ENCODE data around the gene TCF3. TPM values are rescaled to one million over a fixed set of nuclear protein-coding genes. Genes with fewer than 3 reads are reported as not detected.

Gene TCF3
- total and polyA plus RNA-seq, 4 donors = 5.2 to 119 (median 12.8) TPM

GRCh38 chr19:1587872-1588271, 64.5 kb downstream of the TCF3 start:
- 24% methylated on average over 9 of the region's 9 CpGs for WGBS
- Histone ChIP-seq H3K4me1 (ENCODE audit: control insufficient read depth in 4 of 4, insufficient read depth in 4 of 4, low read length in 3 of 4) (peaks cover 13 to 38% (median 27%) of the 10 kb centered on the region in 4 donors), H3K27me3 (ENCODE audit: control insufficient read depth in 4 of 4, insufficient read depth in 4 of 4, low read length in 3 of 4) (no peaks in the 10 kb centered on the region), H3K4me3 (ENCODE audit: low read depth in 1 of 3, low read length in 3 of 3) (no peak overlapping the region), H3K9me3 (ENCODE audit: control insufficient read depth in 4 of 4, low read length in 3 of 4) (no peaks in the 10 kb centered on the region), H3K27ac (ENCODE audit: low read depth in 1 of 2, low read length in 2 of 2) (peak overlapping the region; percentile 9 to 58), H3K9ac (ENCODE audit: low read depth in 1 of 2, low read length in 2 of 2) (peak overlapping the region; percentile 50 to 53), H3K36me3 (ENCODE audit: control insufficient read depth in 4 of 4, insufficient read depth in 3 of 4, low read depth in 1 of 4, low read length in 3 of 4) (peaks cover 0 to 6% (median 6%) of the 10 kb centered on the region in 4 donors)
- DNase-seq (ENCODE audit: low spot score) = no peak
- TF ChIP-seq, protein P1, sequence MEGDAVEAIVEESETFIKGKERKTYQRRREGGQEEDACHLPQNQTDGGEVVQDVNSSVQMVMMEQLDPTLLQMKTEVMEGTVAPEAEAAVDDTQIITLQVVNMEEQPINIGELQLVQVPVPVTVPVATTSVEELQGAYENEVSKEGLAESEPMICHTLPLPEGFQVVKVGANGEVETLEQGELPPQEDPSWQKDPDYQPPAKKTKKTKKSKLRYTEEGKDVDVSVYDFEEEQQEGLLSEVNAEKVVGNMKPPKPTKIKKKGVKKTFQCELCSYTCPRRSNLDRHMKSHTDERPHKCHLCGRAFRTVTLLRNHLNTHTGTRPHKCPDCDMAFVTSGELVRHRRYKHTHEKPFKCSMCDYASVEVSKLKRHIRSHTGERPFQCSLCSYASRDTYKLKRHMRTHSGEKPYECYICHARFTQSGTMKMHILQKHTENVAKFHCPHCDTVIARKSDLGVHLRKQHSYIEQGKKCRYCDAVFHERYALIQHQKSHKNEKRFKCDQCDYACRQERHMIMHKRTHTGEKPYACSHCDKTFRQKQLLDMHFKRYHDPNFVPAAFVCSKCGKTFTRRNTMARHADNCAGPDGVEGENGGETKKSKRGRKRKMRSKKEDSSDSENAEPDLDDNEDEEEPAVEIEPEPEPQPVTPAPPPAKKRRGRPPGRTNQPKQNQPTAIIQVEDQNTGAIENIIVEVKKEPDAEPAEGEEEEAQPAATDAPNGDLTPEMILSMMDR (IDR thresholded peaks at IDR 0.05; ENCODE audit: low read depth, low read length, missing input control) = no peak
- TF ChIP-seq SP1 (IDR thresholded peaks at IDR 0.05) (peak; percentile 78), FOXA2 (IDR thresholded peaks at IDR 0.05) (no peak), RXRA (IDR thresholded peaks at IDR 0.05) (peak; percentile 47), RAD21 (IDR thresholded peaks at IDR 0.05) (no peak), HNF4G (IDR thresholded peaks at IDR 0.05) (peak; percentile 73), REST (IDR thresholded peaks at IDR 0.05) (peak; percentile 30), HNF4A (conservative IDR thresholded peaks at IDR 0.05) (peak; percentile 89 to 93)

DNA sequence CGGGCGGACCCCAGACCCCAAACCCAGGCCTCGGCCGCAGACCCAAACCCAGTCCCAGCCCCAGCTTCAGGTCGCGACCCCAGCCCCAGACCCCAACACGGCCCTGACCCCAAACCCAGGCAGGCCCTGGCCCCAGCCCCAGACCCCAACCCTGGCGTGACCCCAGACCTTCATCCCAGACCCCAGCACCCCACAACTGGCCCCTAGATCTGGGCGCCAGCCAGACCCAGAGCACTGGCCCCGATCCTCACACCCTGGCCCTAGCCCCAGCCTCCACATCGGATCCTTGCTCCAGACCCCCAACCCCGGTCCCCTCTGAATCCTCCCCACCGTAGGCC, 67.2 kb downstream of the TCF3 start:
- Histone ChIP-seq H3K27me3 (ENCODE audit: control insufficient read depth in 4 of 4, insufficient read depth in 4 of 4, low read length in 3 of 4) (no peaks in the 10 kb centered on the region), H3K4me1 (ENCODE audit: control insufficient read depth in 4 of 4, insufficient read depth in 4 of 4, low read length in 3 of 4) (peaks cover 6 to 25% (median 16%) of the 10 kb centered on the region in 4 donors), H3K4me3 (ENCODE audit: low read depth in 1 of 3, low read length in 3 of 3) (no peak overlapping the region), H3K9me3 (ENCODE audit: control insufficient read depth in 4 of 4, low read length in 3 of 4) (no peaks in the 10 kb centered on the region), H3K9ac (ENCODE audit: low read depth in 1 of 2, low read length in 2 of 2) (no peak overlapping the region), H3K27ac (ENCODE audit: low read depth in 1 of 2, low read length in 2 of 2) (no peak overlapping the region), H3K36me3 (ENCODE audit: control insufficient read depth in 4 of 4, insufficient read depth in 3 of 4, low read depth in 1 of 4, low read length in 3 of 4) (peaks cover 4 to 25% (median 11%) of the 10 kb centered on the region in 4 donors)
- DNase-seq (ENCODE audit: low spot score) = no peak
- WGBS = 95% methylated on average over 13 of the region's 13 CpGs
- TF ChIP-seq YY1 (IDR thresholded peaks at IDR 0.05) = no peak
- no peak for TF ChIP-seq REST (IDR thresholded peaks at IDR 0.05)
- no peak for TF ChIP-seq SP1 (IDR thresholded peaks at IDR 0.05)
- TF ChIP-seq TAF1 (conservative IDR thresholded peaks at IDR 0.05) = no peak
- TF ChIP-seq HNF4G (IDR thresholded peaks at IDR 0.05) = no peak
- no peak for TF ChIP-seq NR2F2 (IDR thresholded peaks at IDR 0.05)
- no peak for TF ChIP-seq JUND (IDR thresholded peaks at IDR 0.05)
- TF ChIP-seq, protein P2, sequence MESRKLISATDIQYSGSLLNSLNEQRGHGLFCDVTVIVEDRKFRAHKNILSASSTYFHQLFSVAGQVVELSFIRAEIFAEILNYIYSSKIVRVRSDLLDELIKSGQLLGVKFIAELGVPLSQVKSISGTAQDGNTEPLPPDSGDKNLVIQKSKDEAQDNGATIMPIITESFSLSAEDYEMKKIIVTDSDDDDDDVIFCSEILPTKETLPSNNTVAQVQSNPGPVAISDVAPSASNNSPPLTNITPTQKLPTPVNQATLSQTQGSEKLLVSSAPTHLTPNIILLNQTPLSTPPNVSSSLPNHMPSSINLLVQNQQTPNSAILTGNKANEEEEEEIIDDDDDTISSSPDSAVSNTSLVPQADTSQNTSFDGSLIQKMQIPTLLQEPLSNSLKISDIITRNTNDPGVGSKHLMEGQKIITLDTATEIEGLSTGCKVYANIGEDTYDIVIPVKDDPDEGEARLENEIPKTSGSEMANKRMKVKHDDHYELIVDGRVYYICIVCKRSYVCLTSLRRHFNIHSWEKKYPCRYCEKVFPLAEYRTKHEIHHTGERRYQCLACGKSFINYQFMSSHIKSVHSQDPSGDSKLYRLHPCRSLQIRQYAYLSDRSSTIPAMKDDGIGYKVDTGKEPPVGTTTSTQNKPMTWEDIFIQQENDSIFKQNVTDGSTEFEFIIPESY (IDR thresholded peaks at IDR 0.05) = no peak
